Measurements from ENCODE around the gene BFSP2.
"Not testable (repeated sequence)": the region's sequence is repeated elsewhere in the genome, so short reads cannot be mapped to it uniquely, and the experiment has no call there.

Gene BFSP2

DNA sequence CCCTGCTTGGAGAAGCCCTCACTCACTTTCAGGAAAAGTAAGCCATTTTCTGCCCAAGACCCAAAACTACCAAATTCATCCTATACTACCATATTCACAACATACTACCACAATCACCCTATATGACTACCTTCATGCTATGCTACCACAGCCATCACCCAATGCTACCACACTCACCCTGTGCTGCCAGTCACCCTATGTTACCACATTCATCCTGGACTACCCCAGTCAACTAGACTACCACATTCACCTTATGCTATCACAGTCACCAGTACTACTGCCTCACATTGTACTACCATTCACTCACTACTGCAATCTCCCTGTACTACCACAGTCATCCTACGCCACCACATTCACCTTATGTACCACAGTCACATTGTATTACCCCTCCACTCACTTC, 115.3 kb downstream of the BFSP2 start:
- ChIA-PET POLR2A (no interaction called here), CTCF (no interaction called here)
- DNase-seq (ENCODE audit: extremely low spot score), result no peak
- TF ChIP-seq, protein P1, sequence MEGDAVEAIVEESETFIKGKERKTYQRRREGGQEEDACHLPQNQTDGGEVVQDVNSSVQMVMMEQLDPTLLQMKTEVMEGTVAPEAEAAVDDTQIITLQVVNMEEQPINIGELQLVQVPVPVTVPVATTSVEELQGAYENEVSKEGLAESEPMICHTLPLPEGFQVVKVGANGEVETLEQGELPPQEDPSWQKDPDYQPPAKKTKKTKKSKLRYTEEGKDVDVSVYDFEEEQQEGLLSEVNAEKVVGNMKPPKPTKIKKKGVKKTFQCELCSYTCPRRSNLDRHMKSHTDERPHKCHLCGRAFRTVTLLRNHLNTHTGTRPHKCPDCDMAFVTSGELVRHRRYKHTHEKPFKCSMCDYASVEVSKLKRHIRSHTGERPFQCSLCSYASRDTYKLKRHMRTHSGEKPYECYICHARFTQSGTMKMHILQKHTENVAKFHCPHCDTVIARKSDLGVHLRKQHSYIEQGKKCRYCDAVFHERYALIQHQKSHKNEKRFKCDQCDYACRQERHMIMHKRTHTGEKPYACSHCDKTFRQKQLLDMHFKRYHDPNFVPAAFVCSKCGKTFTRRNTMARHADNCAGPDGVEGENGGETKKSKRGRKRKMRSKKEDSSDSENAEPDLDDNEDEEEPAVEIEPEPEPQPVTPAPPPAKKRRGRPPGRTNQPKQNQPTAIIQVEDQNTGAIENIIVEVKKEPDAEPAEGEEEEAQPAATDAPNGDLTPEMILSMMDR (IDR thresholded peaks at IDR 0.05; ENCODE audit: control extremely low read depth, extremely low read depth, low read depth, missing control alignments), result no peak

DNA sequence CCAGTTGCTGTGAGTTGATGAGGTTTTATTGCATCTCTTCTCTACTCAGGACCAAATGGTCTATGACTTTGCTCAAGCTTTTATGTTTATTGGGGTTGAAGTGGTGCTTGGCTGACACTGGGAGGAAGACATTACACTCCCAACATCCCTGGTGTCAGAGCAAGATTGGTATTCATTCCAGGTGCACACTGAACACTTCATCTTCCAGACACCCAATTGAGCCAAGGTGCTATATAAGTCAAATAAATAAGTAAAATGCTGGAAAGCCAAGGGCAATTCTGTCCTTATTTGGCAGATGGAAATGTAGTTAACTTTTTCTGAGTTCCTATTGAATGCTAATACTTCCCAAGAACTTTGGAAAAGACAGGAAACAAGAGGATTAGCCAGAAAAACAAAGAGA, 120.4 kb downstream of the BFSP2 start:
- POLR2A ChIA-PET, result no interaction called here
- CTCF ChIA-PET, result interaction anchor here (1.3 to 2.3 kb wide), 3 partner anchors 9 to 12 kb away, joined by 3 to 8 read pairs (median 3); no protein-coding TSS in a partner anchor

DNA sequence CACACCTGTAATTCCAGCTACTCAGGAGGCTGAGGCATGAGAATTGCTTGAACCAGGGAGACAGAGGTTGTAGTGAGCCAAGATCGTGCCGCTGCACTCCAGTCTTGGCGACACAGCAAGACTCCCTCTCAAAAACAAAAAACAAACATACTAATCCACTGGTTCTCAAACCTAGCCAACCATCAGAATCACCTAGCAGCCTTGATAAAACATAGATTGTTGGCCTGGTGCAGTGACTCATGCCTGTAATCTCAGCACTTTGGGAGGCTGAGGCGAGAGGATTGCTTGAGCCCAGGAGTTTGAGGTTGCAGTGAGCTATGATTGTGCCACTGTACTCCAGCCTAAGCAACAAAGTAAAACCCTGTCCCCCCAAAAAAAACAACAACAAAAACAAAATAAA, 121.1 kb downstream of the BFSP2 start:
- DNase-seq (ENCODE audit: extremely low spot score); POLR2A ChIA-PET: not testable (repeated sequence)
- CTCF ChIA-PET, result interaction anchor here (0.9 to 2.3 kb wide), 3 partner anchors 9 to 13 kb away, joined by 3 to 8 read pairs (median 3); no protein-coding TSS in a partner anchor

More for the DNA sequence above, 120.4 kb downstream of the BFSP2 start:
- TF ChIP-seq, protein P1 (IDR thresholded peaks at IDR 0.05; ENCODE audit: control extremely low read depth, extremely low read depth, low read depth, missing control alignments), result no peak
- no peak for DNase-seq (ENCODE audit: extremely low spot score)

DNA sequence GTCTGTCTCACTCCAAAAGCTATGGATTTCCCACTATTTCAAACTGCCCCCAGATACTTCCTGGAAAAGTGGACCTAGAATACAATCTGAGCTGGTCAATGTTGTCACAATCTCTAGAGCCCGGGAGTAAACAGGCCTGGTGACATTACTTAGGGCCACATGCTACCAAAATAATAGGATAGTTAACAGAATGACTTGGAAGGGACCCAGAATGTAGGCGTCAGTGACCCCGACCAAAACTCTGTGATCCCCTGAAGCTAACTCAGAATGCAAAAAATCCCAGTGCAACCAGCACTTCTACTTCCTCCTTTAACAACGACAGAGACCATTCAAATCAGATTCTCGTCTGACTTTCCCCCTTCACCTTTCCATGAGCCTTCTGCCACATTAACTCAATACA, 122.1 kb downstream of the BFSP2 start:
- POLR2A ChIA-PET, result no interaction called here
- no peak for DNase-seq (ENCODE audit: extremely low spot score)
- CTCF ChIA-PET, result interaction anchor here (0.8 to 2.3 kb wide), 6 partner anchors 10 to 100 kb away, joined by 3 to 8 read pairs (median 3); no protein-coding TSS in a partner anchor
- TF ChIP-seq, protein P1 (IDR thresholded peaks at IDR 0.05; ENCODE audit: control extremely low read depth, extremely low read depth, low read depth, missing control alignments), result no peak

DNA sequence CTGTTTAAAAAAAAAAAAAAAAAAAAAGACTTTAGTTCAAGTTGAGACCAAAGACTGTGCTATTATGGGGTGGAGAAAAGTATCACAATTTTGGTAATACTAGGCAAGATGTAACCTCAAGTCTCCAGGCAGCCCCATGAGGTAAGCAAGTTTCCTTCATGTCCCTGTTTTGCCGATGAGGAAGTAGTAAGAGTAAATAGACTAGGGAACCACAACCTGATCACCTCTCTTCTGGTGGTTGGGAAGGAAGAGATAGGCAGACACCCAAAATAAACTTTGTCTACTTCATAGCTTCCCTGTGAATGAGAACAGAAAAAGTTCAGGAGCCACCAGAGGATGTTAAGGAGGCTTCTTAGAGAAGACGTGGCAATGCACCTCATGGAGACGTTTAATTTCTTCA, 123.9 kb downstream of the BFSP2 start:
- ChIA-PET POLR2A (interaction anchor here (0.7 kb wide), 1 partner anchor 16 kb away, joined by 9 read pairs; no protein-coding TSS in a partner anchor), CTCF (interaction anchor here (2.6 kb wide), 1 partner anchor 13 kb away, joined by 9 read pairs; no protein-coding TSS in a partner anchor)
- not testable (repeated sequence) for DNase-seq (ENCODE audit: extremely low spot score)
